GM12878 (cell line): ENCODE data around the gene USB1. TPM values are rescaled to one million over a fixed set of nuclear protein-coding genes. Genes with fewer than 3 reads are reported as not detected.

Experiments
- ATAC-seq: fragments of 200-7000 bp; cut with Tn5 transposase; 3 replicates; pipeline ENCODE4 v1.9.1; 2020; ENCODE audit warnings: mild to moderate bottlenecking, moderate library complexity
- BruUV-seq: library from RNA; stranded (reverse); fragments of 400-500 nt; replicated peaks from 2 replicates; lab custom pipeline; 2021; lab: Mats Ljungman, UMichigan
- CTCF ChIA-PET: fragments of 300-600 bp; sonication (Branson Sonifier 250); formaldehyde crosslinking; extraction: SDS; loops from one replicate; lab custom pipeline; 2021; ENCODE audit warnings: inconsistent platforms; lab: Yijun Ruan, JAX
- POLR2A ChIA-PET: fragments of 350-600 bp; formaldehyde crosslinking; extraction: SDS; loops from one replicate; lab custom pipeline; 2021; ENCODE audit warnings: inconsistent platforms; lab: Charles Lee
- RAD21 ChIA-PET: fragments of 300-600 bp; sonication (Branson Sonifier 250); formaldehyde crosslinking; loops from one replicate; lab custom pipeline; 2023; ENCODE audit warnings: antibody characterized with exemption; ENCODE audit not compliant: unreplicated experiment; lab: Charles Lee
- SMC1A ChIA-PET: fragments of 300-600 bp; sonication (Branson Sonifier 250); formaldehyde crosslinking; loops from one replicate; lab custom pipeline; 2023; ENCODE audit not compliant: unreplicated experiment, uncharacterized antibody; lab: Charles Lee
- DNase-seq: peaks from one replicate; pipeline ENCODE4 v3.0.0-alpha.2; 2011; ENCODE audit warnings: low read depth, low spot score
- FAIRE-seq: peaks from 3 replicates; lab custom pipeline; 2011; peaks lifted over from hg19 to GRCh38; lab: Jason Lieb, UNC
- H2AFZ ChIP-seq: 2 replicates; pipeline ENCODE4 v1.6.0; 2011; ENCODE audit warnings: low read depth, low read length, control low read depth; ENCODE audit not compliant: control insufficient read depth
- H3K27ac ChIP-seq: 2 replicates; pipeline ENCODE4 v1.5.1; 2011; ENCODE audit warnings: control low read depth; ENCODE audit not compliant: control insufficient read depth, insufficient read depth
- H3K27me3 ChIP-seq, 2 experiments: replicated peaks in 1 of 2; 2 replicates each; pipeline versions ENCODE4 v1.6.0 to v1.6.1; 2011; ENCODE audit warnings: low read length in 1 of 2; ENCODE audit not compliant: control insufficient read depth in 2 of 2, insufficient read depth in 2 of 2
- H3K36me3 ChIP-seq, 2 experiments: 2 replicates each; pipeline ENCODE4 v1.5.1; 2011; ENCODE audit warnings: low read length in 1 of 2; ENCODE audit not compliant: control insufficient read depth in 2 of 2, insufficient read depth in 2 of 2
- H3K4me1 ChIP-seq: 2 replicates; pipeline ENCODE4 v1.6.1; 2011; ENCODE audit warnings: mild to moderate bottlenecking, low read length, moderate library complexity, mixed read lengths; ENCODE audit not compliant: control insufficient read depth, insufficient read depth
- H3K4me2 ChIP-seq: 2 replicates; pipeline ENCODE4 v1.6.0; 2011; ENCODE audit warnings: control low read depth; ENCODE audit not compliant: control insufficient read depth, insufficient read depth
- H3K4me3 ChIP-seq: fragments of 200-600 bp; sonication (generic); 2 replicates; pipeline ENCODE4 v1.5.1; 2016
- H3K79me2 ChIP-seq: 2 replicates; pipeline ENCODE4 v1.6.0; 2011; ENCODE audit warnings: low read length; ENCODE audit not compliant: control insufficient read depth, insufficient read depth
- H3K9ac ChIP-seq: 2 replicates; pipeline ENCODE4 v1.8.0; 2011; ENCODE audit warnings: low read length, control low read depth, mixed read lengths; ENCODE audit not compliant: control insufficient read depth, insufficient read depth
- H3K9me3 ChIP-seq: replicated peaks from 3 replicates; pipeline ENCODE4 v1.5.1; 2011; ENCODE audit warnings: mild to moderate bottlenecking, low read length; ENCODE audit not compliant: control insufficient read depth, insufficient read depth
- H4K20me1 ChIP-seq: 2 replicates; pipeline ENCODE4 v1.6.0; 2011; ENCODE audit not compliant: control insufficient read depth, insufficient read depth
- BCL11A ChIP-seq: IDR thresholded peaks from 2 replicates; pipeline ENCODE4 v1.6.1; 2011; ENCODE audit warnings: low read depth, low read length
- CREM ChIP-seq: IDR thresholded peaks from 2 replicates; pipeline ENCODE4 v1.6.1; 2014; ENCODE audit warnings: antibody characterized with exemption, low read depth
- FOS ChIP-seq: IDR thresholded peaks from 3 replicates; pipeline ENCODE4 v1.6.1; 2011; ENCODE audit warnings: borderline replicate concordance; ENCODE audit not compliant: insufficient read length; ENCODE audit errors: extremely low read depth
- NFIC ChIP-seq: IDR thresholded peaks from 2 replicates; pipeline ENCODE4 v1.6.1; 2012; ENCODE audit warnings: low read depth, mild to moderate bottlenecking, inconsistent platforms, low read length, moderate library complexity
- PAX5 ChIP-seq: IDR thresholded peaks from 2 replicates; pipeline ENCODE4 v1.6.1; 2011; ENCODE audit warnings: low read depth, low read length, borderline replicate concordance
- PAX8 ChIP-seq: fragments of 450-650 bp; IDR thresholded peaks from 2 replicates; pipeline ENCODE4 v1.6.1; 2017; ENCODE audit warnings: mild to moderate bottlenecking, moderate library complexity
- RELA ChIP-seq: fragments of 450-650 bp; IDR thresholded peaks from 2 replicates; pipeline ENCODE4 v1.8.0; 2014; ENCODE audit warnings: borderline replicate concordance; ENCODE audit not compliant: partially characterized antibody
- SMC3 ChIP-seq: IDR thresholded peaks from 2 replicates; pipeline ENCODE4 v1.6.1; 2011; ENCODE audit warnings: low read length, improper control_type of control experiment, borderline replicate concordance
- SRF ChIP-seq, 2 experiments: IDR thresholded peaks; 2 replicates each; pipeline ENCODE4 v1.6.1; 2011; ENCODE audit warnings: low read depth in 2 of 2, low read length in 2 of 2, mild to moderate bottlenecking in 1 of 2, moderate library complexity in 1 of 2
- SUZ12 ChIP-seq: fragments of 200-600 bp; sonication (generic); IDR thresholded peaks from one replicate; pipeline ENCODE4 v1.6.1; 2018; ENCODE audit warnings: antibody characterized with exemption, mild to moderate bottlenecking; ENCODE audit not compliant: unreplicated experiment
- TBL1XR1 ChIP-seq: IDR thresholded peaks from 2 replicates; pipeline ENCODE4 v1.6.1; 2012; ENCODE audit warnings: low read depth, low read length, improper control_type of control experiment
- WGBS: methylation state at CpG from one replicate; pipeline ENCODE4 v1.1.6; 2016; ENCODE audit warnings: low lambda C conversion rate; ENCODE audit not compliant: insufficient replicate concordance, insufficient coverage; ENCODE audit errors: missing lambda C conversion rate; 5-methylcytosine and 5-hydroxymethylcytosine counted together
- in situ Hi-C: fragments of 300-500 bp; cut with MboI; formaldehyde crosslinking; loops from 9 replicates; pipeline ENCODE4 v1.14.3; 2018; ENCODE audit warnings: mixed read lengths
- intact Hi-C: fragments of 100-400 bp; cut with micrococcal nuclease; formaldehyde crosslinking; loops from one replicate; pipeline ENCODE4 v1.14.2; 2022; ENCODE audit not compliant: unreplicated experiment
- polyA plus RNA-seq, 11 experiments: library from polyadenylated mRNA; depleted of rRNA in 4 of 11; unstranded in 6 of 11; stranded (reverse) in 5 of 11; fragments of >200 nt; fragmentation: Nextera tagmentation in 4 of 11; fragmentation: Illumina TruSeq in 1 of 11; extraction: Ambion mirVana in 4 of 11; extraction: Trizol in 1 of 11; gene quantifications; 1 replicate in 1 of 11; 2 replicates in 10 of 11; pipeline versions ENCODE4 v1.2.1 to v1.2.3, GENCODE V29; 2011 to 2016; ENCODE audit warnings: inconsistent platforms in 2 of 11, missing spikeins in 2 of 11, low read depth in 1 of 11
- total RNA-seq, 4 experiments: library from RNA; depleted of rRNA in 3 of 4; stranded (reverse); fragments of >200 nt in 3 of 4; fragmentation: Illumina TruSeq in 1 of 4; extraction: Trizol in 1 of 4; gene quantifications; 2 replicates each; pipeline versions ENCODE4 v1.2.1 to v1.2.3, GENCODE V29; 2013 to 2021
- TF ChIP-seq, protein P1 (sequence below): fragments of 450-650 bp; formaldehyde crosslinking; IDR thresholded peaks from 2 replicates; pipeline ENCODE4 v1.5.0; 2022; ENCODE audit warnings: mild to moderate bottlenecking, missing genetic modification characterization
- TF ChIP-seq, protein P2 (sequence below): fragments of 450-650 bp; IDR thresholded peaks from 2 replicates; pipeline ENCODE4 v1.6.1; 2018; ENCODE audit warnings: borderline replicate concordance, mild to moderate bottlenecking; ENCODE audit not compliant: partially characterized antibody

USB1 gene
- total and polyA plus RNA-seq, 10 of the 15 experiments (the other 5 are each of a cell fraction or from before 2014, with no cell fraction given) = 7.9 to 72.2 (median 41.6) TPM

DNA sequence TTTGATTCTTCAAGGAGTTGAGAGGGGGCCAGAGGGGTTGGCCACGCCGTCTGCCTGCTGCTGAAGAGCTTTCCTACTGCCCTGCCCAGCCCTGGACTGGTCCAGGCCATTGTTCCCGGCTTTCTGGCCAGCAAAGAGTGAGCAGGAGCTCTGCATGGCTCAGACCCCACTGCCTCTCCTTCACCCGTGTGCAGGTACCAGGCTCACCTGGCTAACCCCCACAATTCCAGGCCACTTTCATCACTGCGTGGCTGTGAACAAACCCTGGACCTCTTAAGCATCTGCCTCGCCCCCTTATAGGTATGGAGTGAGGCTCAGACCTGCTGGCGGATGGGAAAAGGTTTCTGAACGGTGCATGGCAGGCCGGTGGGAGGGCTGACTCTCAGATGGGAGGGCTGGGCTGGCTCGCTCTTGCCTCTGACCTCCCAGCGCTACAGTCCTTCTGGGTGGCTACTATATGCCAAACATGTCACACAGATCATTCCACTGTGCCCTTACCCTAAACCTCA, 9.6 kb upstream of the USB1 start (continued):
- TF ChIP-seq, protein P1, sequence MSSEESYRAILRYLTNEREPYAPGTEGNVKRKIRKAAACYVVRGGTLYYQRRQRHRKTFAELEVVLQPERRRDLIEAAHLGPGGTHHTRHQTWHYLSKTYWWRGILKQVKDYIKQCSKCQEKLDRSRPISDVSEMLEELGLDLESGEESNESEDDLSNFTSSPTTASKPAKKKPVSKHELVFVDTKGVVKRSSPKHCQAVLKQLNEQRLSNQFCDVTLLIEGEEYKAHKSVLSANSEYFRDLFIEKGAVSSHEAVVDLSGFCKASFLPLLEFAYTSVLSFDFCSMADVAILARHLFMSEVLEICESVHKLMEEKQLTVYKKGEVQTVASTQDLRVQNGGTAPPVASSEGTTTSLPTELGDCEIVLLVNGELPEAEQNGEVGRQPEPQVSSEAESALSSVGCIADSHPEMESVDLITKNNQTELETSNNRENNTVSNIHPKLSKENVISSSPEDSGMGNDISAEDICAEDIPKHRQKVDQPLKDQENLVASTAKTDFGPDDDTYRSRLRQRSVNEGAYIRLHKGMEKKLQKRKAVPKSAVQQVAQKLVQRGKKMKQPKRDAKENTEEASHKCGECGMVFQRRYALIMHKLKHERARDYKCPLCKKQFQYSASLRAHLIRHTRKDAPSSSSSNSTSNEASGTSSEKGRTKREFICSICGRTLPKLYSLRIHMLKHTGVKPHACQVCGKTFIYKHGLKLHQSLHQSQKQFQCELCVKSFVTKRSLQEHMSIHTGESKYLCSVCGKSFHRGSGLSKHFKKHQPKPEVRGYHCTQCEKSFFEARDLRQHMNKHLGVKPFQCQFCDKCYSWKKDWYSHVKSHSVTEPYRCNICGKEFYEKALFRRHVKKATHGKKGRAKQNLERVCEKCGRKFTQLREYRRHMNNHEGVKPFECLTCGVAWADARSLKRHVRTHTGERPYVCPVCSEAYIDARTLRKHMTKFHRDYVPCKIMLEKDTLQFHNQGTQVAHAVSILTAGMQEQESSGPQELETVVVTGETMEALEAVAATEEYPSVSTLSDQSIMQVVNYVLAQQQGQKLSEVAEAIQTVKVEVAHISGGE (CRISPR knock-in tag) = no peak

DNA sequence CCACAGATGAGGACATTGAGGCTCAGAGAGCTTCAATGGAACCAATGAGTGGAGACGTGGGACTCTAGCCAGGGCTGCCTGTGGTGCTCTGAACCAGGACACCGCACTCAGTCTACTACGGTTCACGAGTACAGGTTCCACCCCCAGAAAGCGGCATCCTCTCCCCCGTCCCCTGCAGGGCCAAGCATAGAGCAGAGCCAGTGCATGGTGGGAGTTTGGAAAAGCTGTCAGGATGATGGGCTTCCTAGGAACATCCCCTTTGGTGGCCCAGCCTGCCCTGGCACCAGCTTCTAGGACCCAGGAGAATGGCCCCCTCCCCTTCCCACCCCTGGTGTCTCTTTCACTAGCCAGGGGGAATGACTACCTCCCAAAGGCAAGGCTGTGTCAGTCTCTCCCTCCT, 9.1 kb upstream of the USB1 start:
- Histone ChIP-seq H3K4me3 (no peak overlapping the region), H2AFZ (no peak overlapping the region), H3K9ac (no peak overlapping the region), H3K9me3 (no peaks in the 10 kb centered on the region), H3K4me2 (no peak overlapping the region), H4K20me1 (no peaks in the 10 kb centered on the region), H3K27me3 (no peaks in the 10 kb centered on the region; a peak in 1 of 4 replicates), H3K27ac (no peak overlapping the region), H3K4me1 (no peaks in the 10 kb centered on the region), H3K36me3 (no peaks in the 10 kb centered on the region; a peak in 1 of 4 replicates), H3K79me2 (no peaks in the 10 kb centered on the region)
- FAIRE-seq (no peak), DNase-seq (no peak), ATAC-seq (no peak)
- TF ChIP-seq SMC3 (no peak), PAX5 (no peak), BCL11A (no peak), CREM (no peak), RELA (no peak), PAX8 (no peak), SUZ12 (no peak), FOS (no peak), TBL1XR1 (no peak), SRF (IDR thresholded peaks at IDR 0.05; ENCODE audit: low read depth in 2 of 2, low read length in 2 of 2) (no peak), NFIC (no peak)
- TF ChIP-seq, protein P2, sequence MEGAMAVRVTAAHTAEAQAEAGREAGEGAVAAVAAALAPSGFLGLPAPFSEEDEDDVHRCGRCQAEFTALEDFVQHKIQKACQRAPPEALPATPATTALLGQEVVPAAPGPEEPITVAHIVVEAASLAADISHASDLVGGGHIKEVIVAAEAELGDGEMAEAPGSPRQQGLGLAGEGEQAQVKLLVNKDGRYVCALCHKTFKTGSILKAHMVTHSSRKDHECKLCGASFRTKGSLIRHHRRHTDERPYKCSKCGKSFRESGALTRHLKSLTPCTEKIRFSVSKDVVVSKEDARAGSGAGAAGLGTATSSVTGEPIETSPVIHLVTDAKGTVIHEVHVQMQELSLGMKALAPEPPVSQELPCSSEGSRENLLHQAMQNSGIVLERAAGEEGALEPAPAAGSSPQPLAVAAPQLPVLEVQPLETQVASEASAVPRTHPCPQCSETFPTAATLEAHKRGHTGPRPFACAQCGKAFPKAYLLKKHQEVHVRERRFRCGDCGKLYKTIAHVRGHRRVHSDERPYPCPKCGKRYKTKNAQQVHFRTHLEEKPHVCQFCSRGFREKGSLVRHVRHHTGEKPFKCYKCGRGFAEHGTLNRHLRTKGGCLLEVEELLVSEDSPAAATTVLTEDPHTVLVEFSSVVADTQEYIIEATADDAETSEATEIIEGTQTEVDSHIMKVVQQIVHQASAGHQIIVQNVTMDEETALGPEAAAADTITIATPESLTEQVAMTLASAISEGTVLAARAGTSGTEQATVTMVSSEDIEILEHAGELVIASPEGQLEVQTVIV = no peak
- in situ Hi-C loops (no loop called here), intact Hi-C loops (no loop called here)
- SMC1A ChIA-PET = no interaction called here
- RAD21 ChIA-PET = no interaction called here
- BruUV-seq = no TSS peak
- CTCF ChIA-PET = no interaction called here
- WGBS = 78% methylated on average over 6 of the region's 6 CpGs
- POLR2A ChIA-PET = no interaction called here
